Epithelial cell of esophagus (primary cell): Measurements from ENCODE around the gene NDRG4.
"Not testable (repeated sequence)": the region's sequence is repeated elsewhere in the genome, so short reads cannot be mapped to it uniquely, and the experiment has no call there.

Experiments used
- DNase-seq: peaks from one replicate; pipeline ENCODE4 v3.0.0; 2010; ENCODE audit warnings: low read depth
- H3K4me3 ChIP-seq: 2 replicates; pipeline ENCODE4 v1.5.1; 2011; ENCODE audit warnings: mild to moderate bottlenecking, low read length, control low read depth
- CTCF ChIP-seq: IDR thresholded peaks from 2 replicates; pipeline ENCODE4 v1.5.1; 2011; ENCODE audit warnings: low read depth, mild to moderate bottlenecking, low read length, control low read depth, inconsistent platforms; ENCODE audit not compliant: insufficient read depth; ENCODE audit errors: missing control alignments

NDRG4 gene

GRCh38 chr16:58487566-58488351, 12.2 kb upstream of the NDRG4 start:
- peak; percentile 81 for TF ChIP-seq CTCF
- H3K4me3 ChIP-seq: no peak overlapping the region
- DNase-seq: peak; percentile 77

DNA sequence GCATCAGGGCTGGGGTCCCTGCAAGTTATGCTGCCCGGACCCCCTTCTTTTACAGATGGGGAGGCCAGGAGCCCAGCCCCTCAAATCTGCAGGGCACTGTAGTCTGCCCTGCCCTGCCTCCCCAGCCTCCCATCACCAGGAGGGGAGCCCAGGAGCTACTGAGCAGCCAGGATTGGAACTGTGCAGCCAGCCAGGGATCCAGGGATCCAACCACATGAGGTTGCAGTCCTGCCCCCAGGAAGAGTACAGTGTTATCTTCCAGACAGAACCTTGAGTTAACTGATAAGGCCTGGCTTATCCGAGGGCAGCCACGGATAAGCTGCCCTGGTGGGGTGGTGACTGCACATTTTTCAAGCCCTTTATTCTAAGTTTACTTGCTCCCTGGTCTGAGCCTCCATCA, 11.4 kb upstream of the NDRG4 start:
- DNase-seq: no peak
- TF ChIP-seq CTCF: no peak
- no peak overlapping the region for H3K4me3 ChIP-seq

- TF ChIP-seq CTCF: no peak
- no peak overlapping the region for H3K4me3 ChIP-seq
- no peak for DNase-seq
Observed at GRCh38 chr16:58490065-58490464, 9.9 kb upstream of the NDRG4 start.

- H3K4me3 ChIP-seq, DNase-seq: not testable (repeated sequence)
Observed at GRCh38 chr16:58490539-58490938, 9.4 kb upstream of the NDRG4 start.

GRCh38 chr16:58492066-58492465, 7.9 kb upstream of the NDRG4 start:
- DNase-seq: no peak
- no peak overlapping the region for H3K4me3 ChIP-seq
- TF ChIP-seq CTCF: no peak

GRCh38 chr16:58492735-58493134, 7.2 kb upstream of the NDRG4 start:
- no peak overlapping the region for H3K4me3 ChIP-seq
- no peak for DNase-seq
- TF ChIP-seq CTCF: no peak

- TF ChIP-seq CTCF: no peak
- DNase-seq: no peak
- no peak overlapping the region for H3K4me3 ChIP-seq
Observed at GRCh38 chr16:58493756-58494431, 6.0 kb upstream of the NDRG4 start.
